HG02610 (cell line): ENCODE results near the gene ADGRL1.
"Not testable (repeated sequence)": the region's sequence is repeated elsewhere in the genome, so short reads cannot be mapped to it uniquely, and the experiment has no call there.

Experiments
- ATAC-seq: cut with Tn5 transposase; IDR thresholded peaks from one replicate; pipeline ENCODE4 v1.9.1; 2021; ENCODE audit warnings: mild to moderate bottlenecking, moderate library complexity; ENCODE audit not compliant: unreplicated experiment

ADGRL1 gene

GRCh38 chr19:14196105-14196504, 9.9 kb downstream of the ADGRL1 start:
- ATAC-seq: not testable (repeated sequence)

- ATAC-seq: not testable (repeated sequence)
Measured at GRCh38 chr19:14195216-14195615, 10.8 kb downstream of the ADGRL1 start.

- ATAC-seq: no peak
Measured at GRCh38 chr19:14189415-14189814, 16.6 kb downstream of the ADGRL1 start.

GRCh38 chr19:14188086-14188485, 17.9 kb downstream of the ADGRL1 start:
- ATAC-seq: not testable (repeated sequence)

GRCh38 chr19:14187561-14187960, 18.4 kb downstream of the ADGRL1 start:
- no peak for ATAC-seq

- ATAC-seq: not testable (repeated sequence)
Measured at GRCh38 chr19:14186684-14187083, 19.3 kb downstream of the ADGRL1 start.

- not testable (repeated sequence) for ATAC-seq
Measured at GRCh38 chr19:14185691-14186090, 20.3 kb downstream of the ADGRL1 start.

- ATAC-seq: no peak
Measured at GRCh38 chr19:14185158-14185557, 20.8 kb downstream of the ADGRL1 start.

GRCh38 chr19:14183741-14184350, 22.1 kb downstream of the ADGRL1 start:
- ATAC-seq: no peak

GRCh38 chr19:14182476-14182875, 23.5 kb downstream of the ADGRL1 start:
- no peak for ATAC-seq

GRCh38 chr19:14181906-14182305, 24.1 kb downstream of the ADGRL1 start:
- ATAC-seq: no peak

GRCh38 chr19:14181199-14181598, 24.8 kb downstream of the ADGRL1 start:
- ATAC-seq: not testable (repeated sequence)

GRCh38 chr19:14177496-14178074, 28.4 kb downstream of the ADGRL1 start:
- no peak for ATAC-seq

- no peak for ATAC-seq
Measured at GRCh38 chr19:14175351-14175792, 30.6 kb downstream of the ADGRL1 start.

GRCh38 chr19:14174883-14175282, 31.1 kb downstream of the ADGRL1 start:
- ATAC-seq: no peak

- no peak for ATAC-seq
Measured at GRCh38 chr19:14168993-14169392, 37.0 kb downstream of the ADGRL1 start.

- ATAC-seq: no peak
Measured at GRCh38 chr19:14168259-14168972, 37.6 kb downstream of the ADGRL1 start.

- no peak for ATAC-seq
Measured at GRCh38 chr19:14167576-14168138, 38.3 kb downstream of the ADGRL1 start.

- ATAC-seq: no peak
Measured at GRCh38 chr19:14166999-14167575, 38.9 kb downstream of the ADGRL1 start.

- ATAC-seq: no peak
Measured at GRCh38 chr19:14165990-14166830, 39.8 kb downstream of the ADGRL1 start.
